H1 (cell line): Measurements from ENCODE around the gene HACD4. TPM values are rescaled to one million over a fixed set of nuclear protein-coding genes. Genes with fewer than 3 reads are reported as not detected.

Experiments used
- CTCF ChIA-PET: fragments of 300-600 bp; sonication (Branson Sonifier 250); formaldehyde crosslinking; loops from one replicate; lab custom pipeline; 2021; ENCODE audit not compliant: partially characterized antibody; lab: Charles Lee
- POLR2A ChIA-PET: fragments of 300-600 bp; sonication (Branson Sonifier 250); formaldehyde crosslinking; loops from one replicate; lab custom pipeline; 2021; ENCODE audit warnings: inconsistent platforms; ENCODE audit not compliant: partially characterized antibody; lab: Charles Lee
- DNase-seq, 2 experiments: peaks; one replicate each; pipeline versions ENCODE4 v3.0.0 to v3.0.0-alpha.2; 2010 to 2022; ENCODE audit warnings: low spot score in 2 of 2, low read depth in 1 of 2, mixed read lengths in 1 of 2
- FAIRE-seq: peaks from 2 replicates; lab custom pipeline; 2011; peaks lifted over from hg19 to GRCh38; lab: Jason Lieb, UNC
- H2AFZ ChIP-seq: 2 replicates; pipeline ENCODE4 v1.8.1; 2012; ENCODE audit warnings: low read length, inconsistent platforms
- H2AK5ac ChIP-seq: 2 replicates; pipeline ENCODE4 v1.6.1; 2013; ENCODE audit warnings: low read depth, low read length
- H2BK120ac ChIP-seq: replicated peaks from 2 replicates; pipeline ENCODE3; 2013; ENCODE audit warnings: low read depth, low read length, inconsistent platforms
- H2BK12ac ChIP-seq: 2 replicates; pipeline ENCODE4 v1.6.1; 2013; ENCODE audit warnings: low read depth, low read length
- H2BK15ac ChIP-seq: 2 replicates; pipeline ENCODE4 v1.6.1; 2013; ENCODE audit warnings: low read length
- H2BK20ac ChIP-seq: 2 replicates; pipeline ENCODE4 v1.6.1; 2013; ENCODE audit warnings: low read length
- H2BK5ac ChIP-seq: 2 replicates; pipeline ENCODE4 v1.6.1; 2013; ENCODE audit warnings: low read depth, low read length
- H3K14ac ChIP-seq: 2 replicates; pipeline ENCODE4 v1.6.1; 2013; ENCODE audit warnings: inconsistent platforms; ENCODE audit not compliant: insufficient read length
- H3K18ac ChIP-seq: 2 replicates; pipeline ENCODE4 v1.6.1; 2013; ENCODE audit warnings: low read length; ENCODE audit errors: extremely low read depth
- H3K23ac ChIP-seq: 2 replicates; pipeline ENCODE4 v1.6.1; 2013; ENCODE audit warnings: inconsistent platforms; ENCODE audit not compliant: insufficient read length
- H3K23me2 ChIP-seq: 2 replicates; pipeline ENCODE4 v1.6.1; 2013; ENCODE audit warnings: low read depth, low read length
- H3K27ac ChIP-seq: 2 replicates; pipeline ENCODE4 v1.6.1; 2011; ENCODE audit warnings: low read depth, low read length, inconsistent platforms
- H3K27me3 ChIP-seq, 4 experiments: replicated peaks in 1 of 4; 1 replicate in 1 of 4; 2 replicates in 3 of 4; pipeline versions ENCODE4 v1.6.1 to v1.8.1; 2011 to 2013; ENCODE audit warnings: low read length in 3 of 4, mild to moderate bottlenecking in 3 of 4, inconsistent platforms in 2 of 4, mixed read lengths in 2 of 4, moderate library complexity in 1 of 4; ENCODE audit not compliant: control insufficient read depth in 3 of 4, insufficient read depth in 3 of 4; ENCODE audit errors: extremely low read depth in 1 of 4
- H3K36me3 ChIP-seq, 4 experiments: 2 replicates each; pipeline versions ENCODE4 v1.6.1 to v1.8.1; 2011 to 2013; ENCODE audit warnings: mild to moderate bottlenecking in 4 of 4, low read length in 3 of 4, moderate library complexity in 2 of 4, control low read depth in 1 of 4, inconsistent platforms in 1 of 4; ENCODE audit not compliant: insufficient read depth in 4 of 4, control insufficient read depth in 2 of 4
- H3K4ac ChIP-seq: replicated peaks from 2 replicates; pipeline ENCODE3; 2013; ENCODE audit warnings: low read length, low read depth, mixed read lengths, inconsistent platforms; ENCODE audit not compliant: insufficient read length
- H3K4me1 ChIP-seq, 4 experiments: replicated peaks in 1 of 4; 1 replicate in 1 of 4; 2 replicates in 3 of 4; pipeline versions ENCODE4 v1.6.1 to v1.8.1; 2011 to 2013; ENCODE audit warnings: low read length in 3 of 4, inconsistent platforms in 2 of 4, mixed read lengths in 1 of 4; ENCODE audit not compliant: insufficient read depth in 4 of 4, control insufficient read depth in 3 of 4
- H3K4me2 ChIP-seq, 2 experiments: 2 replicates each; pipeline versions ENCODE4 v1.6.1 to v1.8.1; 2011 to 2013; ENCODE audit warnings: low read depth in 2 of 2, low read length in 2 of 2, control low read depth in 1 of 2, inconsistent platforms in 1 of 2, mild to moderate bottlenecking in 1 of 2; ENCODE audit not compliant: insufficient read depth in 1 of 2
- H3K4me3 ChIP-seq, 4 experiments: fragments of 200-600, 300-600 bp in 1 of 4; sonication (generic), shearing (Covaris generic), sonication (Bioruptor Twin) in 1 of 4; 2 replicates each; pipeline versions ENCODE4 v1.5.1 to v1.8.1; 2011 to 2016; ENCODE audit warnings: low read length in 4 of 4, low read depth in 3 of 4, control low read depth in 2 of 4, inconsistent platforms in 2 of 4, mild to moderate bottlenecking in 2 of 4, mixed read lengths in 1 of 4, moderate library complexity in 1 of 4; ENCODE audit not compliant: insufficient read depth in 2 of 4; ENCODE audit errors: extremely low read depth in 1 of 4
- H3K56ac ChIP-seq: replicated peaks from 2 replicates; pipeline ENCODE3; 2013; ENCODE audit warnings: low read depth, mild to moderate bottlenecking, mixed read lengths, low read length, inconsistent platforms; ENCODE audit not compliant: insufficient read length
- H3K79me1 ChIP-seq: 2 replicates; pipeline ENCODE4 v1.6.1; 2013; ENCODE audit warnings: low read depth, low read length, control low read depth
- H3K79me2 ChIP-seq, 2 experiments: 2 replicates each; pipeline versions ENCODE4 v1.6.1 to v1.8.1; 2012 to 2013; ENCODE audit warnings: low read length in 2 of 2, mild to moderate bottlenecking in 2 of 2, inconsistent platforms in 1 of 2; ENCODE audit not compliant: insufficient read depth in 2 of 2, control insufficient read depth in 1 of 2
- H3K9ac ChIP-seq, 4 experiments: replicated peaks in 1 of 4; 1 replicate in 1 of 4; 2 replicates in 3 of 4; pipeline versions ENCODE4 v1.6.1 to v1.8.1; 2011 to 2013; ENCODE audit warnings: low read depth in 3 of 4, low read length in 3 of 4, control low read depth in 2 of 4, mild to moderate bottlenecking in 2 of 4, moderate library complexity in 2 of 4, inconsistent platforms in 1 of 4; ENCODE audit errors: extremely low read depth in 1 of 4
- H3K9me3 ChIP-seq, 2 experiments: 2 replicates each; pipeline versions ENCODE4 v1.6.1 to v1.8.1; 2012 to 2013; ENCODE audit warnings: mild to moderate bottlenecking in 2 of 2, moderate library complexity in 2 of 2, control low read depth in 1 of 2, inconsistent platforms in 1 of 2, low read depth in 1 of 2, low read length in 1 of 2, mixed read lengths in 1 of 2; ENCODE audit not compliant: insufficient read depth in 2 of 2
- H4K20me1 ChIP-seq, 2 experiments: replicated peaks in 1 of 2; 2 replicates each; pipeline versions ENCODE3 to v1.8.1; 2011 to 2013; ENCODE audit warnings: inconsistent platforms in 2 of 2, low read length in 2 of 2, mild to moderate bottlenecking in 1 of 2; ENCODE audit not compliant: insufficient read depth in 2 of 2, control insufficient read depth in 1 of 2
- H4K5ac ChIP-seq: 2 replicates; pipeline ENCODE4 v1.6.1; 2013; ENCODE audit warnings: low read length, low read depth, mixed read lengths, inconsistent platforms; ENCODE audit not compliant: insufficient read length
- H4K8ac ChIP-seq: 2 replicates; pipeline ENCODE4 v1.8.0; 2013; ENCODE audit warnings: mild to moderate bottlenecking, moderate library complexity, low read length, inconsistent platforms; ENCODE audit not compliant: insufficient read depth; ENCODE audit errors: extremely low read depth
- H4K91ac ChIP-seq: replicated peaks from 2 replicates; pipeline ENCODE3; 2013; ENCODE audit warnings: low read length, mixed read lengths, inconsistent platforms; ENCODE audit not compliant: insufficient read length
- KDM1A ChIP-seq: fragments of 200-600, 300-600 bp; sonication (generic); IDR thresholded peaks from 2 replicates; pipeline ENCODE4 v1.7.1; 2016; ENCODE audit warnings: mild to moderate bottlenecking, low read length, borderline replicate concordance
- RAD21 ChIP-seq, 2 experiments: IDR thresholded peaks in 1 of 2; conservative IDR thresholded peaks in 1 of 2; 2 replicates each; pipeline ENCODE4 v1.6.1; 2011; ENCODE audit warnings: low read depth in 2 of 2, low read length in 2 of 2, improper control_type of control experiment in 1 of 2, inconsistent platforms in 1 of 2, mild to moderate bottlenecking in 1 of 2, moderate library complexity in 1 of 2
- YY1 ChIP-seq: IDR thresholded peaks from 2 replicates; pipeline ENCODE4 v1.6.1; 2011; ENCODE audit warnings: low read depth, mild to moderate bottlenecking, low read length
- WGBS, 2 experiments: shearing (Covaris generic) in 1 of 2; methylation state at CpG; one replicate each; pipeline versions ENCODE4 v1.1.6 to v1.1.7; 2013 to 2015; ENCODE audit warnings: low lambda C conversion rate in 2 of 2, mixed read lengths in 2 of 2, inconsistent platforms in 1 of 2, low coverage in 1 of 2, missing lambda C conversion rate in 1 of 2; ENCODE audit not compliant: insufficient replicate concordance in 2 of 2, insufficient coverage in 1 of 2, insufficient read length in 1 of 2; ENCODE audit errors: extremely low coverage in 1 of 2, missing lambda C conversion rate in 1 of 2; 5-methylcytosine and 5-hydroxymethylcytosine counted together
- polyA plus RNA-seq, 7 experiments: library from polyadenylated mRNA; depleted of rRNA in 3 of 7; stranded (reverse) in 5 of 7; unstranded in 2 of 7; fragments of >200 nt in 5 of 7; fragments of 200-250 nt in 2 of 7; gene quantifications; 1 replicate in 5 of 7; 2 replicates in 1 of 7; 4 replicates in 1 of 7; pipeline versions ENCODE4 v1.2.1 to v1.2.3, GENCODE V29; 2011 to 2013; ENCODE audit warnings: missing spikeins in 2 of 7, mixed read lengths in 2 of 7
- total RNA-seq: library from RNA; stranded (reverse); fragmentation: NEBNext Ultra II Directional; extraction: Animal tissue kit (Norgen Biotek cat#: 25700); gene quantifications from 2 replicates; pipeline ENCODE4 v1.2.1, GENCODE V29; 2021
- TF ChIP-seq, protein P1 (sequence below), 3 experiments: IDR thresholded peaks; 1 replicate in 2 of 3; 2 replicates in 1 of 3; pipeline versions ENCODE4 v1.5.1 to v1.6.1; 2011; ENCODE audit warnings: low read length in 3 of 3, mild to moderate bottlenecking in 3 of 3, inconsistent platforms in 2 of 3, low read depth in 1 of 3, moderate library complexity in 1 of 3; ENCODE audit not compliant: insufficient read depth in 1 of 3; ENCODE audit errors: control extremely low read depth in 1 of 3

The HACD4 gene
- total and polyA plus RNA-seq, 2 of the 8 experiments (the other 6 are each of a cell fraction or from before 2014, with no cell fraction given) = 0.65 to 0.86 TPM

DNA sequence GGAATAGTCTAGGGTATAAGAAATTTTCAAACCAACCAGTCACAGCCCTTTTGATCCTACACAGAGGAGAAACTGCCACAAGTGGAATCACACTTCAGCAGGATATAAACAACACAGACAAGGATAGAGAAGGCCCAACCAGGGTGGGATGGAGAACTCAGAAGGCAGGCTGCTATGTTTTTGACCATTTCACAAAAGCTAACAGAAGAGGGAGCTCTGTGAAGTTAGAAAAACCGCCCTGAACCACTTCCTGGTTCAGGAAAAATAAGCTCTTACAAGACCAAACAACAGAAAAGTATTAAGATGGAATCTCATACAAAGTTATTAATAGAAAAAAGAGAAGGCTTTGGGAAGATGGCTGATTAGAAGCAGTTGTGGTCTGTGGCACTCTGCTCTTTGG lies 47.3 kb upstream of the HACD4 start:
- no peaks in the 10 kb centered on the region for H3K9me3 ChIP-seq
- no peak overlapping the region for H2BK120ac ChIP-seq
- H2BK20ac ChIP-seq = no peak overlapping the region
- no peak overlapping the region for H4K8ac ChIP-seq
- no peaks in the 10 kb centered on the region for H3K27me3 ChIP-seq
- no peak overlapping the region for H3K14ac ChIP-seq
- no peak overlapping the region for H3K4ac ChIP-seq
- no peak overlapping the region for H3K4me3 ChIP-seq
- H3K36me3 ChIP-seq = no peaks in the 10 kb centered on the region
- no peaks in the 10 kb centered on the region for H3K79me2 ChIP-seq
- no peak overlapping the region for H3K23ac ChIP-seq
- no peak overlapping the region for H3K56ac ChIP-seq
- CTCF ChIA-PET = interaction anchor here (0.6 to 2.2 kb wide), 11 partner anchors 8 to 1586 kb away, joined by 3 to 13 read pairs (median 5); no protein-coding TSS in a partner anchor
- POLR2A ChIA-PET = no interaction called here
- no peak overlapping the region for H3K27ac ChIP-seq
- no peak overlapping the region for H2AK5ac ChIP-seq
- H3K4me1 ChIP-seq = no peaks in the 10 kb centered on the region
- no peak overlapping the region for H3K4me2 ChIP-seq
- FAIRE-seq (no peak), DNase-seq (no peak)
- H3K18ac ChIP-seq = no peak overlapping the region
- H3K9ac ChIP-seq = no peak overlapping the region
- TF ChIP-seq KDM1A (no peak), YY1 (no peak), RAD21 (IDR thresholded peaks at IDR 0.05 in 1 of 2, conservative IDR thresholded peaks at IDR 0.05 in 1 of 2; ENCODE audit: low read depth in 2 of 2, low read length in 2 of 2) (peak; percentile 19 to 27; a peak in 3 of 4 replicates)
- TF ChIP-seq, protein P1, sequence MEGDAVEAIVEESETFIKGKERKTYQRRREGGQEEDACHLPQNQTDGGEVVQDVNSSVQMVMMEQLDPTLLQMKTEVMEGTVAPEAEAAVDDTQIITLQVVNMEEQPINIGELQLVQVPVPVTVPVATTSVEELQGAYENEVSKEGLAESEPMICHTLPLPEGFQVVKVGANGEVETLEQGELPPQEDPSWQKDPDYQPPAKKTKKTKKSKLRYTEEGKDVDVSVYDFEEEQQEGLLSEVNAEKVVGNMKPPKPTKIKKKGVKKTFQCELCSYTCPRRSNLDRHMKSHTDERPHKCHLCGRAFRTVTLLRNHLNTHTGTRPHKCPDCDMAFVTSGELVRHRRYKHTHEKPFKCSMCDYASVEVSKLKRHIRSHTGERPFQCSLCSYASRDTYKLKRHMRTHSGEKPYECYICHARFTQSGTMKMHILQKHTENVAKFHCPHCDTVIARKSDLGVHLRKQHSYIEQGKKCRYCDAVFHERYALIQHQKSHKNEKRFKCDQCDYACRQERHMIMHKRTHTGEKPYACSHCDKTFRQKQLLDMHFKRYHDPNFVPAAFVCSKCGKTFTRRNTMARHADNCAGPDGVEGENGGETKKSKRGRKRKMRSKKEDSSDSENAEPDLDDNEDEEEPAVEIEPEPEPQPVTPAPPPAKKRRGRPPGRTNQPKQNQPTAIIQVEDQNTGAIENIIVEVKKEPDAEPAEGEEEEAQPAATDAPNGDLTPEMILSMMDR (IDR thresholded peaks at IDR 0.05; ENCODE audit: control extremely low read depth in 1 of 3, insufficient read depth in 1 of 3, low read depth in 1 of 3, low read length in 3 of 3) = peak in 1 of 3 experiments; percentile 24; a peak in 1 of 4 replicates
- H4K20me1 ChIP-seq = no peaks in the 10 kb centered on the region
- H2BK15ac ChIP-seq = no peak overlapping the region
- H4K5ac ChIP-seq = no peak overlapping the region
- H2AFZ ChIP-seq = 0 out of 2 replicates have a peak overlapping the region, but pooled peaks have one; percentile 23
- H4K91ac ChIP-seq = no peak overlapping the region
- H3K79me1 ChIP-seq = no peaks in the 10 kb centered on the region
- H2BK12ac ChIP-seq = no peak overlapping the region
- WGBS, 2 experiments = 100% methylated on average over 1 of the region's 1 CpG; no CpG with 5 or more reads in 1 of the 2 experiments
- no peaks in the 10 kb centered on the region for H3K23me2 ChIP-seq
- no peak overlapping the region for H2BK5ac ChIP-seq
